Endothelial cell of umbilical vein (primary cell): ENCODE results near the gene MACROD2. TPM values are rescaled to one million over a fixed set of nuclear protein-coding genes. Genes with fewer than 3 reads are reported as not detected.

Experiments used
- BruUV-seq: library from RNA; stranded (reverse); fragments of 400-500 nt; replicated peaks from 2 replicates; lab custom pipeline; 2021; lab: Mats Ljungman, UMichigan
- CTCF ChIA-PET: fragments of 300-600, 350-600 bp; sonication (Branson Sonifier 250); formaldehyde crosslinking; loops from one replicate; lab custom pipeline; 2021; ENCODE audit warnings: antibody characterized with exemption, inconsistent platforms; lab: Charles Lee
- POLR2A ChIA-PET: fragments of 300-600, 350-600 bp; sonication (Branson Sonifier 250); formaldehyde crosslinking; loops from one replicate; lab custom pipeline; 2021; ENCODE audit warnings: antibody characterized with exemption, inconsistent platforms; lab: Charles Lee
- DNase-seq: peaks from one replicate; pipeline ENCODE4 v3.0.0-alpha.2; 2011; ENCODE audit warnings: low read depth, low spot score
- FAIRE-seq: peaks from 2 replicates; lab custom pipeline; 2011; peaks lifted over from hg19 to GRCh38; lab: Jason Lieb, UNC
- H2AFZ ChIP-seq: 2 replicates; pipeline ENCODE4 v1.6.0; 2012; ENCODE audit warnings: low read depth, low read length, control low read depth, inconsistent platforms
- H3K27ac ChIP-seq: 2 replicates; pipeline ENCODE4 v1.5.1; 2011; ENCODE audit warnings: low read depth, mild to moderate bottlenecking, control low read depth, low read length, moderate library complexity; ENCODE audit not compliant: insufficient read depth
- H3K27me3 ChIP-seq, 2 experiments: 2 replicates each; pipeline versions ENCODE4 v1.6.0 to v1.6.1; 2011; ENCODE audit warnings: low read length in 2 of 2, mixed read lengths in 1 of 2; ENCODE audit not compliant: control insufficient read depth in 2 of 2, insufficient read depth in 2 of 2
- H3K36me3 ChIP-seq, 2 experiments: 2 replicates in 1 of 2; 3 replicates in 1 of 2; pipeline ENCODE4 v1.5.1; 2011; ENCODE audit warnings: low read length in 2 of 2, mild to moderate bottlenecking in 1 of 2, moderate library complexity in 1 of 2; ENCODE audit not compliant: control insufficient read depth in 2 of 2, insufficient read depth in 2 of 2; ENCODE audit errors: extremely low read depth in 1 of 2
- H3K4me1 ChIP-seq: 3 replicates; pipeline ENCODE4 v1.5.1; 2011; ENCODE audit warnings: mild to moderate bottlenecking, low read length; ENCODE audit not compliant: control insufficient read depth, insufficient read depth; ENCODE audit errors: extremely low read depth
- H3K4me2 ChIP-seq: 2 replicates; pipeline ENCODE4 v1.6.1; 2011; ENCODE audit warnings: low read length, control low read depth, mixed read lengths; ENCODE audit not compliant: insufficient read depth
- H3K4me3 ChIP-seq, 3 experiments: fragments of 200-600 bp in 1 of 3; sonication (generic), shearing (Covaris generic) in 1 of 3; replicated peaks in 1 of 3; 2 replicates each; pipeline ENCODE4 v1.5.1; 2011 to 2016; ENCODE audit warnings: control low read depth in 3 of 3, low read length in 3 of 3, mild to moderate bottlenecking in 2 of 3, inconsistent platforms in 1 of 3, low read depth in 1 of 3, moderate library complexity in 1 of 3; ENCODE audit not compliant: insufficient read depth in 1 of 3
- H3K79me2 ChIP-seq: 2 replicates; pipeline ENCODE4 v1.6.0; 2012; ENCODE audit warnings: low read length, inconsistent platforms; ENCODE audit not compliant: control insufficient read depth, insufficient read depth
- H3K9ac ChIP-seq: replicated peaks from 2 replicates; pipeline ENCODE3; 2011; ENCODE audit warnings: low read length, control low read depth; ENCODE audit not compliant: insufficient read depth; ENCODE audit errors: extremely low read depth
- H3K9me1 ChIP-seq: replicated peaks from 3 replicates; pipeline ENCODE4 v1.6.0; 2011; ENCODE audit warnings: mild to moderate bottlenecking, low read length; ENCODE audit not compliant: control insufficient read depth, insufficient read depth; ENCODE audit errors: extremely low read depth
- H3K9me3 ChIP-seq: replicated peaks from 2 replicates; pipeline ENCODE4 v1.5.1; 2012; ENCODE audit warnings: low read length, inconsistent platforms; ENCODE audit not compliant: control insufficient read depth, insufficient read depth
- H4K20me1 ChIP-seq: replicated peaks from 2 replicates; pipeline ENCODE3; 2011; ENCODE audit warnings: mild to moderate bottlenecking, low read length; ENCODE audit not compliant: control insufficient read depth, insufficient read depth; ENCODE audit errors: extremely low read depth
- CTCF ChIP-seq, 2 donors: IDR thresholded peaks; 1 replicate in 1 of 2; 2 replicates in 1 of 2; pipeline ENCODE4 v1.5.1; 2011; ENCODE audit warnings: low read length in 2 of 2, mild to moderate bottlenecking in 2 of 2, moderate library complexity in 2 of 2, control low read depth in 1 of 2, inconsistent platforms in 1 of 2, low read depth in 1 of 2; ENCODE audit not compliant: insufficient read depth in 1 of 2; ENCODE audit errors: extremely low read depth in 1 of 2
- EZH2 ChIP-seq: IDR thresholded peaks from 2 replicates; pipeline ENCODE4 v1.6.1; 2012; ENCODE audit warnings: borderline replicate concordance, low read depth, mild to moderate bottlenecking, moderate library complexity, low read length, inconsistent platforms; ENCODE audit not compliant: severe bottlenecking
- FOS ChIP-seq: IDR thresholded peaks from 2 replicates; pipeline ENCODE4 v1.6.1; 2011; ENCODE audit warnings: mild to moderate bottlenecking, low read length, moderate library complexity, borderline replicate concordance; ENCODE audit not compliant: insufficient read depth
- GATA2 ChIP-seq: IDR thresholded peaks from 2 replicates; pipeline ENCODE4 v1.7.0; 2011; ENCODE audit warnings: low read depth, mild to moderate bottlenecking, moderate library complexity, mixed read lengths, low read length; ENCODE audit not compliant: insufficient read length, insufficient read depth
- JUN ChIP-seq: IDR thresholded peaks from 2 replicates; pipeline ENCODE4 v1.6.1; 2011; ENCODE audit warnings: borderline replicate concordance, low read depth; ENCODE audit not compliant: insufficient read length, insufficient read depth
- MAX ChIP-seq: IDR thresholded peaks from 2 replicates; pipeline ENCODE4 v1.6.1; 2011; ENCODE audit not compliant: insufficient read depth, insufficient read length
- MYC ChIP-seq: IDR thresholded peaks from one replicate; pipeline ENCODE4 v1.6.1; 2011; ENCODE audit warnings: mild to moderate bottlenecking, low read depth, low read length
- POLR2A ChIP-seq: IDR thresholded peaks from 2 replicates; pipeline ENCODE4 v1.6.1; 2012; ENCODE audit warnings: low read depth, mild to moderate bottlenecking, control low read depth, low read length
- POLR2AphosphoS5 ChIP-seq: IDR thresholded peaks from 2 replicates; pipeline ENCODE4 v1.6.1; 2012; ENCODE audit warnings: low read depth, mild to moderate bottlenecking, control low read depth, low read length, moderate library complexity; ENCODE audit not compliant: insufficient read depth
- dilution Hi-C: fragments of 300-500 bp; cut with MboI; formaldehyde crosslinking; loops from one replicate; pipeline ENCODE4 v1.15.0; 2019; ENCODE audit warnings: low sequenced_read_pairs; ENCODE audit not compliant: extremely low pct_ligation_motif_present
- intact Hi-C: fragments of 100-400 bp; cut with micrococcal nuclease; formaldehyde crosslinking; loops from one replicate; pipeline ENCODE4 v1.10.0; 2022
- polyA plus RNA-seq, 4 experiments: library from polyadenylated mRNA; depleted of rRNA in 3 of 4; stranded (reverse) in 3 of 4; unstranded in 1 of 4; fragments of >200 nt; gene quantifications; 2 replicates each; pipeline versions ENCODE4 v1.2.1 to v1.2.3, GENCODE V29; 2011 to 2012; ENCODE audit warnings: missing spikeins in 1 of 4
- total RNA-seq: library from RNA; stranded (reverse); gene quantifications from 2 replicates; pipeline ENCODE4 v1.2.3, GENCODE V29; 2021

Gene MACROD2
- total and polyA plus RNA-seq, 2 donors (not counting 3 experiments of a cell fraction or from before 2014, with no cell fraction given): 0.11 to 0.73 TPM

- Histone ChIP-seq H3K9ac (no peak overlapping the region), H3K4me1 (no peaks in the 10 kb centered on the region), H4K20me1 (no peaks in the 10 kb centered on the region), H2AFZ (no peak overlapping the region), H3K9me3 (no peaks in the 10 kb centered on the region), H3K79me2 (no peaks in the 10 kb centered on the region), H3K4me2 (no peak overlapping the region), H3K36me3 (no peaks in the 10 kb centered on the region), H3K27me3 (no peaks in the 10 kb centered on the region), H3K27ac (no peak overlapping the region), H3K4me3 (no peak overlapping the region), H3K9me1 (no peaks in the 10 kb centered on the region)
- dilution Hi-C loops: no loop called here
- intact Hi-C loops: no loop called here
- BruUV-seq: no TSS peak
- CTCF ChIA-PET: no interaction called here
- FAIRE-seq (no peak), DNase-seq (no peak)
- POLR2A ChIA-PET: no interaction called here
- no peak for TF ChIP-seq JUN
- no peak for TF ChIP-seq GATA2
These were observed 1511.0 kb downstream of the MACROD2 start for GRCh38 chr20:15506311-15506710.

- H3K4me1 ChIP-seq: no peaks in the 10 kb centered on the region
- ChIA-PET CTCF (interaction anchor here (0.6 kb wide), 1 partner anchor 23 kb away, joined by 4 read pairs; no protein-coding TSS in a partner anchor), POLR2A (no interaction called here)
- TF ChIP-seq POLR2AphosphoS5: no peak
- no peak for TF ChIP-seq MAX
- TF ChIP-seq GATA2: no peak
- TF ChIP-seq JUN: no peak
- no peak for TF ChIP-seq MYC
- no peak for TF ChIP-seq FOS
- no peak for TF ChIP-seq EZH2
- no peak for TF ChIP-seq CTCF (IDR thresholded peaks at IDR 0.05; ENCODE audit: extremely low read depth in 1 of 2, insufficient read depth in 1 of 2, low read depth in 1 of 2, low read length in 2 of 2)
- TF ChIP-seq POLR2A: no peak
- H3K36me3 ChIP-seq: no peaks in the 10 kb centered on the region
- dilution Hi-C loops: no loop called here
- no peaks in the 10 kb centered on the region for H4K20me1 ChIP-seq
- no peaks in the 10 kb centered on the region for H3K27me3 ChIP-seq
- DNase-seq (no peak), FAIRE-seq (no peak)
- intact Hi-C loops: no loop called here
- no peaks in the 10 kb centered on the region for H3K9me3 ChIP-seq
- no peak overlapping the region for H3K4me2 ChIP-seq
- no peak overlapping the region for H3K27ac ChIP-seq
- no TSS peak for BruUV-seq
- H3K79me2 ChIP-seq: no peaks in the 10 kb centered on the region
- no peak overlapping the region for H3K9ac ChIP-seq
- no peaks in the 10 kb centered on the region for H3K9me1 ChIP-seq
- no peak overlapping the region for H2AFZ ChIP-seq
- H3K4me3 ChIP-seq: no peak overlapping the region
These were observed 1511.8 kb downstream of the MACROD2 start for GRCh38 chr20:15507151-15507550.
